OCI-M2 (cell line): ENCODE results near the gene SLFN12L.
"Not testable (repeated sequence)": the region's sequence is repeated elsewhere in the genome, so short reads cannot be mapped to it uniquely, and the experiment has no call there.

Experiments
- DNase-seq: peaks from one replicate; lab custom pipeline; 2025; ENCODE audit not compliant: unreplicated experiment; lab: John Stamatoyannopoulos, UW

SLFN12L gene

GRCh38 chr17:35498448-35499178, 38.9 kb downstream of the SLFN12L start:
- DNase-seq = no peak

DNA sequence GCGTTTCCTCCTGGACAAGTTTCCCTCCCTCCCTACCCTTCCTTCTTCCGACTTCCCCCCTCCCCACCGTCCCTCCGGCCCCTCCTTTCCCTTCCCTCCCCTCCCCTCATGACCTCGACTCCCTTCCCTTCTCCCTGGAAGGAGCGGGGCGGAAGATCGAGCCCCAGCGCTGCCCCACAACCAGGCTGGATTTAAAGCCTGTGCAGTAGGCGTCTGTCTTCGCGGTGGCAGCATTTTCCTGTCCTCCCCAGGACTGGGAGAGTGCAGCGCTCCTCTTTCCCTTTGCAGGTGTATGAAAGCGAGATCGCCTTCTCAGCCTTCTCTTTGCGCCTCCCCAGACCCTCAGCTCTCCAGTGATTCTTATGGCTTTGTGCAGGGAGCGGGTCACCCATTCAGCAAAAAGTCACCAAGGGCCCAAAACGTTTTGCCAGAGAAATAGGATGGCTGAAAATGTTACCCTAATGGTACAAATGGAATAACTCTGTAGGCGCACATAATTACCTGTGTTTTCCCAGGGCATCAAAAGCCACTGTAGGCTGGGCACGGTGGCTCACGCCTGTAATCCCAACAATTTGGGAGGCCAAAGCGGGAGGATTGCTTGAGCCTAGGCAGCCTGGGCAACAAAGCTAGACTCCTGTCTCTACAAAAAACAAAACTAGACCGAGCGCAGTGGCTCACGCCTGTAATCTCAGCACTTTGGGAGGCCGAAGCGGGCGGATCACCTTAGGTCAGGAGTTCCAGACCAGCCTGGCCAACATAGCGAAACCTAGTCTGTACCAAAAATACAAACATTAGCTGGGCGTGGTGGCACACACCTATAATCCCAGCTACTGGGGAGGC, 40.8 kb downstream of the SLFN12L start:
- no peak for DNase-seq

- no peak for DNase-seq
Measured at GRCh38 chr17:35493040-35493439, 44.4 kb downstream of the SLFN12L start.

DNA sequence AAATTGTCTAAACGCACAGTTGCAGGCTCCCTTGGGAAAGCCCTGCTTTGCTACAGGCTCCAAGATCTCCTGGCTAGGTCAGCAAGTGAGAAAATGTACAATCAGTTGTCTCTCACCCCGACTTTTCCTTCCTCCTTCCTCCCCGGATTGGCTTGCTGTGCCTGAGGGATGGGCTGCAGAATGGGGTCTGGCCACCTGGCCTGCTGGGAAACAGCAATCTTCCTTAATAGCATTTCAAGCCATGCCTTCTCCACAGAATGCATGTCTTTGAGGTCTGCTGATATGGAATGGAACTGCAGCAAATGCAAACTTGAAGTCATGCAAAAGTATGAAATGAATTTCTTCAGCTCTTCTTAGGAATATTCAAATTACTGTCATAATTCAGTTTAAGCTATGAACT, 46.1 kb downstream of the SLFN12L start:
- no peak for DNase-seq

GRCh38 chr17:35489944-35490343, 47.5 kb downstream of the SLFN12L start:
- no peak for DNase-seq

- DNase-seq = no peak
Measured at GRCh38 chr17:35488991-35489390, 48.5 kb downstream of the SLFN12L start.

- DNase-seq = no peak
Measured at GRCh38 chr17:35486920-35487732, 50.4 kb downstream of the SLFN12L start.

DNA sequence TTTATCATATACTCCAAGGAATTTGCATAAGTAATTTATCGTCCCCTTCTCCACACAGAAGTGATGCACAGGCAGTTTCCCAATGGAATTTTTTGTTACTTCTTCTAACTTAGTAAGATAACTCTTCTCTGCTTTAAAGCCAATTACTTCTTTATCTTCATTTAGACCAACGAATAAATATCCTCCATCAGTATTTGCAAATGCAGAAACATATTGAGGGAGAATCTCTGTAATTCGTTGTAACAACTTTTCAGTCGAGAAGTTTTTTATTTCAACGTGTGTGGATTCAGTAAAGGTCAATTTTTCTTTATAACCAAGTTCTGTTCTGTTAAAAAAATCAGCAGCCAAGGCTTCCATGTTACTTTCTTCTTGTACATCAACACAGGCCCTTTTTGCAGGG, 58.2 kb downstream of the SLFN12L start:
- DNase-seq = no peak

- DNase-seq = no peak
Measured at GRCh38 chr17:35477248-35477647, 60.2 kb downstream of the SLFN12L start.

DNA sequence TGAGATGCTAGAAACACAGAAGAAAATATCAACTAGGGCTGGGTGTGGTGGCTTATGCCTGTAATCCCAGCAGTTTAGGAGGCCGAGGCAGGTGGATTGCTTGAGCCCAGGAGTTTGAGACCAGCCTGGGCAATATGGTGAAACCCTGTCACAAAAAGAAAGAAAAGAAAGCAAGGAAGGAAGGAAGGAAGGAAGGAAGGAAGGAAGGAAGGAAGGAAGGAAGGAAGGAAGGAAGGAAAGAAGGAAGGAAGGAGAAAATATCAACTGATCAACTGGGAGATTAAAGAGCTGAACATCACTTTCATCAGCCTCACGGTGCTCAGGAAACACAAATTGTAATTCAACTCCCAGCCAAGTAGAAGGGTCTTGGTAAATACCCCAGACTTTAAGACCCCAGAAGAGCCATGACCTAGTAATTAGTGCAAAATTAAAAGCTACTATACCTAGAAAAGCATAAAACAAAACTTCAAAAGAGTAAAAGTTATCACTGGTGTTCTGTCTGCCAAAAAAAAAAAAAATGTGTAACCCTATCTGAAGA, 61.1 kb downstream of the SLFN12L start:
- no peak for DNase-seq

- DNase-seq = no peak
Measured at GRCh38 chr17:35468475-35468874, 69.0 kb downstream of the SLFN12L start.

DNA sequence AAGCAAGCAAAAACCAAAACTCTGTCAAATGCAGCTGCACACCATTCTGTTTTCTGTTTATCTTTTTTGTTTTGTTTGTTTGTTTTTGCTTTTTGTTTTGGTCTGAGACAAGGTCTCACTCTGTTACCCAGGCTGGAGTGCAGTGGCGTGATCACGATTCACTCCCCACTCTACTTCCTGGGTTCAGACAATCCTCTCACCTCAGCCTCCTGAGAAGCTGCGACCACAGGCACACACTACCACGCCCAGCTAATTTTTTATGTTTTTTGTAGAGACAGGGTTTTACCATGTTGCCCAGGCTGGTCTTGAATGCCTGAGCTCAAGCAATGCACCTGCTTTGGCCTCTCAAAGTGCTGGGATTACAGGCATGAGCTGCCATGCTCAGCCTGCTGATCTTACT, 69.7 kb downstream of the SLFN12L start:
- no peak for DNase-seq

- no peak for DNase-seq
Measured at GRCh38 chr17:35460354-35460851, 77.1 kb downstream of the SLFN12L start.

GRCh38 chr17:35454035-35454434, 83.4 kb downstream of the SLFN12L start:
- not testable (repeated sequence) for DNase-seq

DNA sequence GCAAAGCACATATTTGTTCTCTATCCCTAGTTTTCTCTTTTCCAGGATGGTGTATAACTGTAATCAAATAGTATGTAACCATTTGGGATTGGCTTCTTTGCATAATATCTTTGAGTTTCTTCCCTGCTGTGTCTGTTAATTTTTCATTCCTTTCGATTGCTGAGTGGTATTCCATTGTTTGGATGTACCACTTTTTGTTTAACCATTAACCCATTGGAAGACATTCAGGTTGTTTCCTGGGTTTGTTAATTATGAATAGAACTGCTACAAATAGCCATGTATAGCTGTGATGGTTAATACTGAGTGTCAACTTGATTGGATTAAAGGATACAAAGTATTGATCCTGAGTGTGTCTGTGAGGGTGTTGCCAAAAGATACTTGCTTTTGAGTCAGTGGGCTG, 84.3 kb downstream of the SLFN12L start:
- no peak for DNase-seq

DNA sequence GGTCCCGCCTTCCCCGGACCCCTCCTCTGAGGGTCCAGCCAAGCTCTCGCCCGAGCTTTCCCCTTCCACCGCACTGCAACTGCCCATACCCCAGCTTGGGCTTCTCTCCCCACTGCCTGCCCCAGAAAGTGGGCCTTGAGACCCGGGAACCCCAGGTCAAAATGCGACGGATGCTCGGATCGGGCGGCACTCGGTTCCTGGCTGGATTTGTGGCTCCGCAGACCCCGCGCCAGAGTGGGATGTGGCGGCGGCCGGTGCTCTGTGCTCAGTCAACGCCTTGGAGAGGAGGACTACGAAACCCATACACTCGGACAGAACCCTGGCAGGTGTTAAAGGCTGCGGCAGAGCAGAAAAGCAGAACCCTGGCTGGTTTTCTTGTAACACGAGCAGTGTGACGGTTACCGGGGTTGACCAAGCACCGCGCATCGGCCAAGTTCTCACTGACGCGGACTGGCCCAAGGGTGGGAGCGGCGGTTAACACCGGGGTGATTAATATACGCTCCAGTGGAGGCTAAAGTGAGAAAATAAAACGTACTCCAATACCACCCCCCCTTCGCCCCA, 88.0 kb downstream of the SLFN12L start:
- DNase-seq = no peak

DNA sequence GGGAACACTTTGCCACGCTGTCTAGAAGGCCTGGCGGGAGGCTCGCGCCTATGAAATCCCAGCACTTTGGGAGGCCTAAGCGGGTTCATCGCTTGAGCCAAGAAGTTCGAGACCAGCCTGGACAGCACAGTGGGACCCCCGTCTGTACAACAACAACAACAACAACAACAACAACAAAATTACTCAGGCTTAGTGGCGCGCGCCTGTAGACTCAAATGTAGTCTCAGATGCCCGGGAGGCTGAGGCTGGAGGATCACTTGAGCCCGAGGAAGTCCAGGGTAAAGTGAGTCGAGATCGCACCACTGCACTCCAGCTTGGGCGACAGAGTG, 88.6 kb downstream of the SLFN12L start:
- DNase-seq = no peak

DNA sequence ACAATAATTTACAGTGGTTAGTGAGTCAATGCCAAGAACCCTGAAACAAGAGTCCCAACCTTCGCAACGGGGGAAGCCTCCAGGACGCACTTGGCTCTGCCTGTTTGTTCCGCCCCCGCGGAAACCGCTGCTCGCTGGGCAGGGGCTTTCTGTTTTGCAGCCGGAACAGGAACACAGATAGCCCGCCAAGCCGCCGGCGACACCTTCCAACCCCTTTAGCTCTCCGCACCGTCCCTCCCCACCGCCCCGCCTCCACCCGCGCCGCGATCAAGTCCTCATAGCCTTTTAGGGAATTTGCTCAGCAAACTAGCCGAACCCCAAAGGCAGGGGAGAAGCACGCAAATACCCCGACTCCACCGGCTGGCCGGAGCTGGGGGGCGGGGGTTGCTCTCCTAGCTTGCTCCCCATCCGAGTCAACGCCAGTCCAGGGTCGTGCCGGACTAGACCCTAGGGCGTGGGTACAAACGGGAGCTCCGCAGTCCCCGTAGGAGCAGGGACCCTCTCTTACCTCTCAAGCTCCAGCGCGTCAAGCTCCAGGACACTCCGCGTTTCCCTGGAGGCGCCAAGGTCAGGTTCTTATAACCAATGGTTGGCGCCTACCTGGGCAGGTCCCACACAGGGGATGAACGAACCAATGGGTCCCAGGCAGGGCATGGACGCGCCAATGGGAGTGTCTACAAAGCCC, 89.1 kb downstream of the SLFN12L start, which contains the start of gene SLFN13:
SLFN13 (minus strand) TSS at position 553 of the 685 bp plus-strand sequence. CDS start 3,086 bp downstream, outside the sequence.
- peak; percentile 51 for DNase-seq

GRCh38 chr17:35447499-35447898, 90.0 kb downstream of the SLFN12L start:
- no peak for DNase-seq

GRCh38 chr17:35438433-35438832, 99.0 kb downstream of the SLFN12L start:
- DNase-seq = no peak
